OCI-LY1 (cell line): ENCODE results near the gene PCDHGA6.

ENCODE experiments used
- CTCF ChIP-seq: fragments of 200-600 bp; sonication (generic), shearing (Covaris generic); IDR thresholded peaks from 2 replicates; pipeline ENCODE4 v1.5.1; 2017; ENCODE audit warnings: mild to moderate bottlenecking, antibody characterized with exemption, low read length, moderate library complexity, mixed read lengths
- EZH2 ChIP-seq: fragments of 200-600 bp; sonication (generic), shearing (Covaris generic); IDR thresholded peaks from 2 replicates; pipeline ENCODE4 v1.8.0; 2017; ENCODE audit warnings: borderline replicate concordance, mixed run types, mild to moderate bottlenecking, antibody characterized with exemption, low read length, moderate library complexity, mixed read lengths

- TF ChIP-seq CTCF: no peak
- TF ChIP-seq EZH2: no peak
These were observed 47.3 kb downstream of the PCDHGA6 start, which contains the start of gene PCDHGA11 for GRCh38 chr5:141420855-141421488.
